ENCODE results near the gene RAB8A.

DNA sequence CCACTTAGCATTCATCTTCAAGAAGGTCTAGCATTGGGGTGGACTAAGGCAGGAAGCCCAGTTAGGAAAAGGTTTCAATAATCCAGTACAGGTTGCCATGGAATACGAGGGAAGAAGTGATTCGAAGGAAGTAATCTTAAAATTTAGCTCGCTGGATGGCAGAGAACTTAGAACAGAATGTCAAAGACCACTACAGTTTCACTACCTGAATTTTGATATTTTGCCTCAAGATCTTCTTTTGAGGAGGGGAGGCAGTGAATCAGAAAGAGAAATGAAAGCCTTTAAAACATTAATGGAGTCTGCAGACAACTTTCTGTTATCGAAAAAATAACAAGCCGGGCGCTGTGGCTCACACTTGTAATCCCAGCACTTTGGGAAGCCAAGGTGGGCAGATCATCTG, 7.0 kb upstream of the RAB8A start:
- TF ChIP-seq, protein P1, sequence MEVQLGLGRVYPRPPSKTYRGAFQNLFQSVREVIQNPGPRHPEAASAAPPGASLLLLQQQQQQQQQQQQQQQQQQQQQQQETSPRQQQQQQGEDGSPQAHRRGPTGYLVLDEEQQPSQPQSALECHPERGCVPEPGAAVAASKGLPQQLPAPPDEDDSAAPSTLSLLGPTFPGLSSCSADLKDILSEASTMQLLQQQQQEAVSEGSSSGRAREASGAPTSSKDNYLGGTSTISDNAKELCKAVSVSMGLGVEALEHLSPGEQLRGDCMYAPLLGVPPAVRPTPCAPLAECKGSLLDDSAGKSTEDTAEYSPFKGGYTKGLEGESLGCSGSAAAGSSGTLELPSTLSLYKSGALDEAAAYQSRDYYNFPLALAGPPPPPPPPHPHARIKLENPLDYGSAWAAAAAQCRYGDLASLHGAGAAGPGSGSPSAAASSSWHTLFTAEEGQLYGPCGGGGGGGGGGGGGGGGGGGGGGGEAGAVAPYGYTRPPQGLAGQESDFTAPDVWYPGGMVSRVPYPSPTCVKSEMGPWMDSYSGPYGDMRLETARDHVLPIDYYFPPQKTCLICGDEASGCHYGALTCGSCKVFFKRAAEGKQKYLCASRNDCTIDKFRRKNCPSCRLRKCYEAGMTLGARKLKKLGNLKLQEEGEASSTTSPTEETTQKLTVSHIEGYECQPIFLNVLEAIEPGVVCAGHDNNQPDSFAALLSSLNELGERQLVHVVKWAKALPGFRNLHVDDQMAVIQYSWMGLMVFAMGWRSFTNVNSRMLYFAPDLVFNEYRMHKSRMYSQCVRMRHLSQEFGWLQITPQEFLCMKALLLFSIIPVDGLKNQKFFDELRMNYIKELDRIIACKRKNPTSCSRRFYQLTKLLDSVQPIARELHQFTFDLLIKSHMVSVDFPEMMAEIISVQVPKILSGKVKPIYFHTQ (CRISPR knock-in tag; IDR thresholded peaks at IDR 0.05) = no peak
- no peak for TF ChIP-seq NR3C1 (CRISPR knock-in tag; conservative IDR thresholded peaks at IDR 0.05; ENCODE audit: low read depth)
- TF ChIP-seq, protein P2, sequence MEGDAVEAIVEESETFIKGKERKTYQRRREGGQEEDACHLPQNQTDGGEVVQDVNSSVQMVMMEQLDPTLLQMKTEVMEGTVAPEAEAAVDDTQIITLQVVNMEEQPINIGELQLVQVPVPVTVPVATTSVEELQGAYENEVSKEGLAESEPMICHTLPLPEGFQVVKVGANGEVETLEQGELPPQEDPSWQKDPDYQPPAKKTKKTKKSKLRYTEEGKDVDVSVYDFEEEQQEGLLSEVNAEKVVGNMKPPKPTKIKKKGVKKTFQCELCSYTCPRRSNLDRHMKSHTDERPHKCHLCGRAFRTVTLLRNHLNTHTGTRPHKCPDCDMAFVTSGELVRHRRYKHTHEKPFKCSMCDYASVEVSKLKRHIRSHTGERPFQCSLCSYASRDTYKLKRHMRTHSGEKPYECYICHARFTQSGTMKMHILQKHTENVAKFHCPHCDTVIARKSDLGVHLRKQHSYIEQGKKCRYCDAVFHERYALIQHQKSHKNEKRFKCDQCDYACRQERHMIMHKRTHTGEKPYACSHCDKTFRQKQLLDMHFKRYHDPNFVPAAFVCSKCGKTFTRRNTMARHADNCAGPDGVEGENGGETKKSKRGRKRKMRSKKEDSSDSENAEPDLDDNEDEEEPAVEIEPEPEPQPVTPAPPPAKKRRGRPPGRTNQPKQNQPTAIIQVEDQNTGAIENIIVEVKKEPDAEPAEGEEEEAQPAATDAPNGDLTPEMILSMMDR (IDR thresholded peaks at IDR 0.05) = no peak
- no peak for TF ChIP-seq ZBTB21 (CRISPR knock-in tag; IDR thresholded peaks at IDR 0.05; ENCODE audit: borderline replicate concordance)
- TF ChIP-seq KAT7 (CRISPR knock-in tag; IDR thresholded peaks at IDR 0.05; ENCODE audit: borderline replicate concordance) = no peak
- TF ChIP-seq, protein P3, sequence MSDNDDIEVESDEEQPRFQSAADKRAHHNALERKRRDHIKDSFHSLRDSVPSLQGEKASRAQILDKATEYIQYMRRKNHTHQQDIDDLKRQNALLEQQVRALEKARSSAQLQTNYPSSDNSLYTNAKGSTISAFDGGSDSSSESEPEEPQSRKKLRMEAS (CRISPR knock-in tag; IDR thresholded peaks at IDR 0.05) = no peak
- TF ChIP-seq, protein P4, sequence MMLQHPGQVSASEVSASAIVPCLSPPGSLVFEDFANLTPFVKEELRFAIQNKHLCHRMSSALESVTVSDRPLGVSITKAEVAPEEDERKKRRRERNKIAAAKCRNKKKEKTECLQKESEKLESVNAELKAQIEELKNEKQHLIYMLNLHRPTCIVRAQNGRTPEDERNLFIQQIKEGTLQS (CRISPR knock-in tag; conservative IDR thresholded peaks at IDR 0.05) = no peak
- TF ChIP-seq ZNF121 (CRISPR knock-in tag; IDR thresholded peaks at IDR 0.05) = no peak
- TF ChIP-seq NR1H2 (CRISPR knock-in tag; IDR thresholded peaks at IDR 0.05) = no peak

All from WTC11 (cell line).